Loucy (cell line): Measurements from ENCODE around the gene ACSL5.

ENCODE experiments used
- CTCF ChIP-seq: fragments of 200-600 bp; sonication (generic); conservative IDR thresholded peaks from 2 replicates; pipeline ENCODE4 v1.5.1; 2014; ENCODE audit warnings: mild to moderate bottlenecking, antibody characterized with exemption, low read length
- EZH2phosphoT487 ChIP-seq: fragments of 200-600 bp; IDR thresholded peaks from 2 replicates; pipeline ENCODE4 v1.6.1; 2018; ENCODE audit warnings: antibody characterized with exemption, mild to moderate bottlenecking, moderate library complexity, borderline replicate concordance

- TF ChIP-seq CTCF = no peak
- no peak for TF ChIP-seq EZH2phosphoT487
Observed at GRCh38 chr10:112402917-112403316, 29.0 kb downstream of the ACSL5 start.
